Endothelial cell of umbilical vein (primary cell): Measurements from ENCODE around the gene MMADHC. TPM values are rescaled to one million over a fixed set of nuclear protein-coding genes. Genes with fewer than 3 reads are reported as not detected.
A peak's percentile ranks its signal among the peaks of the same experiment; 100 is the strongest.

Experiments
- BruUV-seq: library from RNA; stranded (reverse); fragments of 400-500 nt; replicated peaks from 2 replicates; lab custom pipeline; 2021; lab: Mats Ljungman, UMichigan
- CTCF ChIA-PET: fragments of 300-600, 350-600 bp; sonication (Branson Sonifier 250); formaldehyde crosslinking; loops from one replicate; lab custom pipeline; 2021; ENCODE audit warnings: antibody characterized with exemption, inconsistent platforms; lab: Charles Lee
- POLR2A ChIA-PET: fragments of 300-600, 350-600 bp; sonication (Branson Sonifier 250); formaldehyde crosslinking; loops from one replicate; lab custom pipeline; 2021; ENCODE audit warnings: antibody characterized with exemption, inconsistent platforms; lab: Charles Lee
- DNase-seq: peaks from one replicate; pipeline ENCODE4 v3.0.0-alpha.2; 2011; ENCODE audit warnings: low read depth, low spot score
- FAIRE-seq: peaks from 2 replicates; lab custom pipeline; 2011; peaks lifted over from hg19 to GRCh38; lab: Jason Lieb, UNC
- H2AFZ ChIP-seq: 2 replicates; pipeline ENCODE4 v1.6.0; 2012; ENCODE audit warnings: low read depth, low read length, control low read depth, inconsistent platforms
- H3K27ac ChIP-seq: 2 replicates; pipeline ENCODE4 v1.5.1; 2011; ENCODE audit warnings: low read depth, mild to moderate bottlenecking, control low read depth, low read length, moderate library complexity; ENCODE audit not compliant: insufficient read depth
- H3K27me3 ChIP-seq, 2 experiments: 2 replicates each; pipeline versions ENCODE4 v1.6.0 to v1.6.1; 2011; ENCODE audit warnings: low read length in 2 of 2, mixed read lengths in 1 of 2; ENCODE audit not compliant: control insufficient read depth in 2 of 2, insufficient read depth in 2 of 2
- H3K36me3 ChIP-seq, 2 experiments: 2 replicates in 1 of 2; 3 replicates in 1 of 2; pipeline ENCODE4 v1.5.1; 2011; ENCODE audit warnings: low read length in 2 of 2, mild to moderate bottlenecking in 1 of 2, moderate library complexity in 1 of 2; ENCODE audit not compliant: control insufficient read depth in 2 of 2, insufficient read depth in 2 of 2; ENCODE audit errors: extremely low read depth in 1 of 2
- H3K4me1 ChIP-seq: 3 replicates; pipeline ENCODE4 v1.5.1; 2011; ENCODE audit warnings: mild to moderate bottlenecking, low read length; ENCODE audit not compliant: control insufficient read depth, insufficient read depth; ENCODE audit errors: extremely low read depth
- H3K4me2 ChIP-seq: 2 replicates; pipeline ENCODE4 v1.6.1; 2011; ENCODE audit warnings: low read length, control low read depth, mixed read lengths; ENCODE audit not compliant: insufficient read depth
- H3K4me3 ChIP-seq, 3 experiments: fragments of 200-600 bp in 1 of 3; sonication (generic), shearing (Covaris generic) in 1 of 3; replicated peaks in 1 of 3; 2 replicates each; pipeline ENCODE4 v1.5.1; 2011 to 2016; ENCODE audit warnings: control low read depth in 3 of 3, low read length in 3 of 3, mild to moderate bottlenecking in 2 of 3, inconsistent platforms in 1 of 3, low read depth in 1 of 3, moderate library complexity in 1 of 3; ENCODE audit not compliant: insufficient read depth in 1 of 3
- H3K79me2 ChIP-seq: 2 replicates; pipeline ENCODE4 v1.6.0; 2012; ENCODE audit warnings: low read length, inconsistent platforms; ENCODE audit not compliant: control insufficient read depth, insufficient read depth
- H3K9ac ChIP-seq: replicated peaks from 2 replicates; pipeline ENCODE3; 2011; ENCODE audit warnings: low read length, control low read depth; ENCODE audit not compliant: insufficient read depth; ENCODE audit errors: extremely low read depth
- H3K9me1 ChIP-seq: replicated peaks from 3 replicates; pipeline ENCODE4 v1.6.0; 2011; ENCODE audit warnings: mild to moderate bottlenecking, low read length; ENCODE audit not compliant: control insufficient read depth, insufficient read depth; ENCODE audit errors: extremely low read depth
- H3K9me3 ChIP-seq: replicated peaks from 2 replicates; pipeline ENCODE4 v1.5.1; 2012; ENCODE audit warnings: low read length, inconsistent platforms; ENCODE audit not compliant: control insufficient read depth, insufficient read depth
- H4K20me1 ChIP-seq: replicated peaks from 2 replicates; pipeline ENCODE3; 2011; ENCODE audit warnings: mild to moderate bottlenecking, low read length; ENCODE audit not compliant: control insufficient read depth, insufficient read depth; ENCODE audit errors: extremely low read depth
- CTCF ChIP-seq, 2 donors: IDR thresholded peaks; 1 replicate in 1 of 2; 2 replicates in 1 of 2; pipeline ENCODE4 v1.5.1; 2011; ENCODE audit warnings: low read length in 2 of 2, mild to moderate bottlenecking in 2 of 2, moderate library complexity in 2 of 2, control low read depth in 1 of 2, inconsistent platforms in 1 of 2, low read depth in 1 of 2; ENCODE audit not compliant: insufficient read depth in 1 of 2; ENCODE audit errors: extremely low read depth in 1 of 2
- EZH2 ChIP-seq: IDR thresholded peaks from 2 replicates; pipeline ENCODE4 v1.6.1; 2012; ENCODE audit warnings: borderline replicate concordance, low read depth, mild to moderate bottlenecking, moderate library complexity, low read length, inconsistent platforms; ENCODE audit not compliant: severe bottlenecking
- FOS ChIP-seq: IDR thresholded peaks from 2 replicates; pipeline ENCODE4 v1.6.1; 2011; ENCODE audit warnings: mild to moderate bottlenecking, low read length, moderate library complexity, borderline replicate concordance; ENCODE audit not compliant: insufficient read depth
- GATA2 ChIP-seq: IDR thresholded peaks from 2 replicates; pipeline ENCODE4 v1.7.0; 2011; ENCODE audit warnings: low read depth, mild to moderate bottlenecking, moderate library complexity, mixed read lengths, low read length; ENCODE audit not compliant: insufficient read length, insufficient read depth
- JUN ChIP-seq: IDR thresholded peaks from 2 replicates; pipeline ENCODE4 v1.6.1; 2011; ENCODE audit warnings: borderline replicate concordance, low read depth; ENCODE audit not compliant: insufficient read length, insufficient read depth
- MAX ChIP-seq: IDR thresholded peaks from 2 replicates; pipeline ENCODE4 v1.6.1; 2011; ENCODE audit not compliant: insufficient read depth, insufficient read length
- MYC ChIP-seq: IDR thresholded peaks from one replicate; pipeline ENCODE4 v1.6.1; 2011; ENCODE audit warnings: mild to moderate bottlenecking, low read depth, low read length
- POLR2A ChIP-seq: IDR thresholded peaks from 2 replicates; pipeline ENCODE4 v1.6.1; 2012; ENCODE audit warnings: low read depth, mild to moderate bottlenecking, control low read depth, low read length
- POLR2AphosphoS5 ChIP-seq: IDR thresholded peaks from 2 replicates; pipeline ENCODE4 v1.6.1; 2012; ENCODE audit warnings: low read depth, mild to moderate bottlenecking, control low read depth, low read length, moderate library complexity; ENCODE audit not compliant: insufficient read depth
- dilution Hi-C: fragments of 300-500 bp; cut with MboI; formaldehyde crosslinking; loops from one replicate; pipeline ENCODE4 v1.15.0; 2019; ENCODE audit warnings: low sequenced_read_pairs; ENCODE audit not compliant: extremely low pct_ligation_motif_present
- intact Hi-C: fragments of 100-400 bp; cut with micrococcal nuclease; formaldehyde crosslinking; loops from one replicate; pipeline ENCODE4 v1.10.0; 2022
- polyA plus RNA-seq, 4 experiments: library from polyadenylated mRNA; depleted of rRNA in 3 of 4; stranded (reverse) in 3 of 4; unstranded in 1 of 4; fragments of >200 nt; gene quantifications; 2 replicates each; pipeline versions ENCODE4 v1.2.1 to v1.2.3, GENCODE V29; 2011 to 2012; ENCODE audit warnings: missing spikeins in 1 of 4
- total RNA-seq: library from RNA; stranded (reverse); gene quantifications from 2 replicates; pipeline ENCODE4 v1.2.3, GENCODE V29; 2021

MMADHC gene
- total and polyA plus RNA-seq, 2 donors (not counting 3 experiments of a cell fraction or from before 2014, with no cell fraction given): 53.4 to 115 TPM

GRCh38 chr2:149595056-149595963 lies 7.7 kb upstream of the MMADHC start:
- dilution Hi-C loops: no loop called here
- FAIRE-seq (no peak), DNase-seq (peak; percentile 43)
- Histone ChIP-seq H3K9me1 (no peaks in the 10 kb centered on the region), H3K9me3 (no peaks in the 10 kb centered on the region), H3K27ac (no peak overlapping the region), H3K4me1 (peaks cover 7% of the 10 kb centered on the region), H3K27me3 (no peaks in the 10 kb centered on the region), H3K4me3 (no peak overlapping the region), H4K20me1 (no peaks in the 10 kb centered on the region), H3K4me2 (no peak overlapping the region), H3K79me2 (no peaks in the 10 kb centered on the region), H3K36me3 (no peaks in the 10 kb centered on the region), H2AFZ (no peak overlapping the region), H3K9ac (no peak overlapping the region)
- ChIA-PET POLR2A (interaction anchor here (0.6 kb wide), 1 partner anchor 874 kb away, joined by 5 read pairs; no protein-coding TSS in a partner anchor), CTCF (interaction anchor here (0.6 to 8.5 kb wide), 15 partner anchors 9 to 1841 kb away, joined by 3 to 120 read pairs (median 4); no protein-coding TSS in a partner anchor)
- no TSS peak for BruUV-seq
- intact Hi-C loops: loop anchor here (5.0 to 10.0 kb wide), 5 partner anchors 137 to 1842 kb away; no protein-coding TSS in a partner anchor
- TF ChIP-seq MAX: no peak
- no peak for TF ChIP-seq POLR2AphosphoS5
- TF ChIP-seq GATA2: no peak
- no peak for TF ChIP-seq POLR2A
- peak; percentile 20 to 37 for TF ChIP-seq CTCF (IDR thresholded peaks at IDR 0.05; ENCODE audit: extremely low read depth in 1 of 2, insufficient read depth in 1 of 2, low read depth in 1 of 2, low read length in 2 of 2)
- TF ChIP-seq JUN: no peak
- TF ChIP-seq FOS: peak; percentile 30
- no peak for TF ChIP-seq MYC
- TF ChIP-seq EZH2: no peak
